NCI-H146 treated with DMSO at 0.1 percent for 48 hours (cell line): ENCODE measurements around the gene SLC17A7.

Source experiments
- DNase-seq: peaks from one replicate; lab custom pipeline; 2025; ENCODE audit not compliant: unreplicated experiment; lab: John Stamatoyannopoulos, UW

SLC17A7 gene

GRCh38 chr19:49411681-49412326 lies 29.5 kb downstream of the SLC17A7 start:
- no peak for DNase-seq

DNA sequence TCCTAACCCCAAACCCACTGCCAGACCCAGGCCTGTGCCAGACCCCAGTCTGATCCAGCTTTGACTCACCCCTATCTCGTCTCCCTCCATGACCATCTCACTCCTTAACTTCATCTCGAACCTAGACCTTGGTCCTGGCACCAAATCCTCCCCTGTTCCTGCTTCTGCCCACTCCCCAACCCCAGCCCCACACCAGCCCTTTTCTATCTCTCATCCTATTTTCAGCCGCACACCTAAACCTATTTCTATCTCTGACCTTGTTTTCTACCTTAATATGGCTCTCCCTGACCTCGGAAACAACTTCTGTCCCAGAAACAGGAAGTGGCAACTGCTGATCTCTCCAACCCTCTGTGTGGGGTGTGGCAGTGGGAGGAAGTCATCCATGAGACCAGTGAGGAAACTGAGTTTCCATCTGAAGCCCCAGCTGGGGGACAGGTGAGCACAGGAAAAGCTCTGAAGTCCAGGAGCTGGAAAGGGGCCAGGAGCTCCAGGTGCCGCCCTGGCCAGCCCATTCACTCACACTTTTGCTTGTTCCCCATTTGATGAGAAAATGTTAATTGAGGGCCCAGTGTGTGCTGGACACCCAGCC lies 31.8 kb downstream of the SLC17A7 start:
- DNase-seq, result peak; percentile 19

DNA sequence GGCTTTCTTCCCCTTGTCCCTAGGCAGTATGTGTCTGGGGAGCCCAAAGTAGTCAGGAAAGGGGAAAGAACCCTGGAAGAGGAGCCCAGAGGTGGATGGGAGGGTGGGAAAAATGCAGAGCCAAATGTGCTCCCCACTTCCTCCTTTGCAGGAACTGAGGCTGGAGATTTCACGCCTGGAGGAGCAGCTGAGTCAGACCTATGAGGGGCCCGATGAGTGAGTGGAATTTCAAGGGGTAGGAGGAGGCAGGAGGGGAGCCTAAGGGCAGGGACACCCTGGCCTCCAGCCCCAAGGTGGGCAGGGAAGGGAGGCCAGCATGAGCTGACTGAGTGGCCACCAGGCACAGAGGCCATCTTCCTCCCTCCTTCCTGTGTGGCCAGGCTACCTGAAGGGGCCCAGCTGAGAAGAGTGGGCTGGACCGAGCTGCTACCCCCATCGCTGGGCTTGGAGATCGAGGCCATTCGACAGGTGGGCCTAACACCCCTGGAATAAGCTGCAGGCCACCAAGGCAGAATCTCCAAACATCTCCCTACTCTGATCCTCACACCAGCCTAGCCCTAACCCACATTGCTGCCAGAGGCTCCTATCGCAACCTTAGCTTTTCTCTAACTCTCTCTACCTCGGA lies 32.4 kb downstream of the SLC17A7 start:
- no peak for DNase-seq

- DNase-seq, result no peak
Observed at GRCh38 chr19:49407482-49408015, 33.8 kb downstream of the SLC17A7 start.

GRCh38 chr19:49407079-49407478 lies 34.2 kb downstream of the SLC17A7 start:
- no peak for DNase-seq

- DNase-seq, result peak; percentile 98
Observed at GRCh38 chr19:49403404-49404187, 37.7 kb downstream of the SLC17A7 start.

DNA sequence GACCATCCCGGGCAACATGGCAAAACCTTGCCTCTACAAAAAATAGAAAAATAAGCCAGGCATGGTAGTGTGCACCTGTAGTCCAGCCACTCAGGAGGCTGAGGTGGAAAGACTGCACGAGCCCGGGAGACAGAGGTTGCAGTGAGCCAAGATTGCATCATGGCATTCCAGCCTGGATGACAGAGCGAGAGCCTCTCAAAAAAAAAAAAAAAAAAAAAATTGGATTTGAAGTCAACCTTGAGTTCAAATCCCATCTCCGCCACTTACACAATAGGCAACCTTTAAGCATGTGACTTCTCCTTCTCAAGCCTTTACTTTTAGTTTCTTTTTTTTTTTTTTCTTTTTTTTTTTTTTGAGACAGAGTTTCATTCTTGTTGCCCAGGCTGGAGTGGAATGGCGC lies 41.3 kb downstream of the SLC17A7 start:
- DNase-seq, result no peak

- DNase-seq, result no peak
Observed at GRCh38 chr19:49398931-49399330, 42.4 kb downstream of the SLC17A7 start.

DNA sequence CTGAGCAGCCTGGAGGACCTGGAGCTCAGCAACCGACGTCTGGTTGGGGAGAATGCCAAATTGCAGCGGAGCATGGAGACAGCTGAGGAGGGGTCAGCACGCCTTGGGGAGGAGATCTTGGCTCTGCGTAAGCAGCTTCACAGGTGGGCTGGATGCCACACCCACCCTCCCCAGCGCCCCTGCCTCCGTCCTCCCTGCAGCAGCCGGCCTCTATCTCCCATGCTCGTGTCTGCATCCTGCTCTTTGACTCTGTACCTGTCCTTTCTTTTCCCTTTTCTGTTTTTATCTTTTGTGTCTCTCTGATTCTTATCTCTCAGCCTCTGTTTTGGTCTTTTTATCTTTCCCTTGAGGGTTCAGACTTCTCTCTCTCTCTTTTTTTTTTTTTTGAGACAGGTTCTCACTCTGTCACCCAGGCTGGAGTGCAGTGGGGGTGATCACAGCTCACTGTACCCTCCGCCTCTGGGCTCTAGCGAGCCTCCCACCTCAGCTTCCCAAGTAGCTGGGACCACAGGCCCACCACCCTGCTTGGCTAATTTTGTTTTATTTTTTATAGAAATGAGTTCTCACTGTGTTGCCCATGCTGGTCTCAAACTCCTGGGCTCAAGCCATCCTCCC lies 43.2 kb downstream of the SLC17A7 start:
- no peak for DNase-seq

DNA sequence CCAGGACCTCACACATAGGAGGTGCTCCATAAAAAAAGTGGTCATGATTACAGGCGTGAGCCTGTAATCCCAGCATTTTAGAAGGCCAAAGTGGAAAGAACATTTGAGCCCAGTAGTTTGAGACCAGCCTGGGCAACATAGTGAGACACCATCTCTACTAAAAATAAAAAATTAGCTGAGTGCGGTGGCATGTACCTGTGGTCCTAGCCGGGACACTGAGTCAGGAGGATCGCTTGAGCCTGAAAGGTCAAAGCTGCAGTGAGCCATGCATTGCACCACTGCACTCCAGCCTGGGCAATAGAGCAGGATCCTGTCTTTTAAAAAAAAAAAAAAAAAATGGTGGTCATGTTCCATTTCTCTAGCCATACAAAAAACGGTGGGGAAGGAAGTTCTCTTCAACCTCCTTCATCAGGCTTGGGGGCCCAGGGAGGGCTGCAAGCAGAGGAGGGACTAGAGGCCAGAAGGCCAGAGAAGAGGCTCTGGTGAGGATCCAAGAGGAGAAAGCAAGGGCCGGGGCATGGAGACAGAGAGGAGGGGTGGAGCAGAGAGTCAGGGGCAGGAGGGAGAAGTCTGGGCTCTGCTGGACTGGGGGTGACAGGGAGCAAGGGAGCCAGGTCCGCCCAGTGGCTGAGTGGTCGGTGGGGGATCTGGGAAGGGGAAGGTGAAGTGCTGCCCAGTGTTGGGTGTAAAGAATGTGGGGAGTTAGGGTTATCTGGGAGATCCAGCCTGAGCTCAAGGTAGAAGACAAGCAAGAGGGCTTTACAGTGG lies 44.4 kb downstream of the SLC17A7 start:
- no peak for DNase-seq

- no peak for DNase-seq
Observed at GRCh38 chr19:49395581-49396407, 45.5 kb downstream of the SLC17A7 start.

GRCh38 chr19:49393881-49394280 lies 47.4 kb downstream of the SLC17A7 start:
- no peak for DNase-seq

GRCh38 chr19:49391581-49392399 lies 49.5 kb downstream of the SLC17A7 start:
- peak; percentile 80 for DNase-seq

- DNase-seq, result no peak
Observed at GRCh38 chr19:49390929-49391359, 50.4 kb downstream of the SLC17A7 start.

DNA sequence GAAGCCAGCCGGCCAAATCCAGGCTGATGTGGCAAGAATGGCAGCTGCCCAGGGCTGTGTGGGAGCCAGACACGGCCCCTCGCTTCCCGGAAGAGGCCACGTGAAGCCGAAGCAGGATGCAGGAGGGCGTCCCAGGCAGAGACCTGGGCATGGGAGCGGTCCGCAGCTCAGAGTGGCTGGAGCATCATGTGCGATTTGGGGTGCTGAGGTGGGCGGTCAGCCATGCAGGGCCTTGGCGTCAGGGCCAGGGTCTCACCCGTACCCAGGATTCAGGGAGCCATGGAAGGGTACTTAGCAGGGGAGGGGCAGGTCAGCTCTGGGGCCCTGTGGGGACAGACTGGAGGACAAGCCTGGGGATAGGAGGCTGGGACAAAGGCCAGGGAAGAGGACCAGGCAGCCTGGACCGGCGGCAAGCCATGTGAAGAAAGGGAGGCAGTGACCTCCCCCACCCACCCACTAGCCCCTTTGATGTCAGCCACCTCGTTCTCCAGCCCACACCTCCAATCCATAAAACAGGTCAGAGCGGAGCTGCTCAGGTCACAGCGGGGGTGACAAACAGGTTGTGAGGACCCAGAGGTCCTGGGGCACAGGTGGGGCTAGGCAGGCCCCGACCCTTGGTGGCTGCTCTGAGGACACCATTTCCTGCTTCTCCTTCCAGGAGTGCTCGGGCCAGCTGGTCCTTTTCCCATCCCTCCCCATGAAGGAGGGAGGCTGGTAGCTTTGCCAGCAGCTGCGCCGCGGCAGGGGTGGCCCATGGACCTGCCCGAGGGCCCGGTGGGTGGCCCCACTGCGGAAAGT lies 51.0 kb downstream of the SLC17A7 start:
- no peak for DNase-seq

GRCh38 chr19:49389406-49389805 lies 51.9 kb downstream of the SLC17A7 start:
- DNase-seq, result no peak

DNA sequence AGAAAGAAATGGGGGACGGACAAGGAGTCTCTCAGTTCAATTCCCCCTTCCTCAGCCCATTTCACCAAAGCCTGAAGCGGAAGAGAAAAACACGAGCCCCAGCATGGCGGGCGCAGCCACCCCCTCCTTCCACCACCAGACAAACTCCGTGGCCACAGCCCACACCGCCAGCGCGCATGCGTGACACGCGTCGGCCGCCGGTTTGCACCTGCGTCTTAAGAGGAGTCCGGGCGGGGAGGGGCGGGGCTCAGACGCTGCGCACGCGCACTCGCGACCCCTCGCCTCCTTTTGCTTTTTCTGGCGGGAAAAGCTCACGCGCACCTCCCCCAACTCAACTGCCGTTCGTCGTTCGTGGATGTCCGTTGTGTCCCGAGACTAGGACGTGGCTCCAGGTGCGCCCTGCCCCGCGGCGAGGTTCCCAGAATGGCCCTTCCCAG lies 53.4 kb downstream of the SLC17A7 start, which contains the start of gene KASH5:
TSS of gene KASH5 (plus strand) at position 314 of the 437 bp plus-strand sequence. CDS start 2,635 bp downstream, outside the sequence.
- DNase-seq, result no peak

DNA sequence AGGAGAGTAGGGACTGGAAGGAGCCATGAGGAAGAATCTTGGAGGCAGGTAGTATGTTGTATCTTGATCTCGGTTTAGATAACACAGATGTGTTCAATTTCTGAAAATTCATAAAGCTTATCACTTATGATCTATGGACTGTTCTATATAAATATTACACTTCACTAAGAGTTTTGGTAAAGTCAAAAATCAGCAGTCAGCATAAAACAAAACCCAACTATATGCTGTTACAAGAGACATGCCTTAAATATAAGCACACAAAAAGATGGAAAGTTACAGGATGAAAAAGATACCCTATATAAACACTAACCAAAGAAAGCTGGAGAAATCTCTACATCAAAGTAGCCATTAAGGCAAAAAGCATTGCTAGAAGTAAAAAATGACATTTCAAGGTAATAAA lies 57.7 kb downstream of the SLC17A7 start:
- DNase-seq, result no peak
